Measurements from ENCODE around the gene RIN3. TPM values are rescaled to one million over a fixed set of nuclear protein-coding genes. Genes with fewer than 3 reads are reported as not detected.

RIN3 gene
- total RNA-seq, 1 donor from 2014 or later = 28.0 TPM

GRCh38 chr14:92573761-92574498 lies 60.3 kb downstream of the RIN3 start:
- H3K9me3 Mint-ChIP-seq (ENCODE audit: unreplicated experiment) = no peaks in the 10 kb centered on the region
- Histone ChIP-seq H3K4me3 (ENCODE audit: insufficient read depth, low read depth, low read length) (no peak overlapping the region), H3K4me1 (ENCODE audit: insufficient read depth, low read length) (no peaks in the 10 kb centered on the region), H3K36me3 (ENCODE audit: insufficient read depth, low read length) (no peaks in the 10 kb centered on the region), H4K20me1 (ENCODE audit: insufficient read depth, low read length) (peaks cover 19% of the 10 kb centered on the region), H3K9me3 (ENCODE audit: insufficient read depth, low read depth, low read length) (no peaks in the 10 kb centered on the region), H3K27ac (ENCODE audit: low read depth, low read length) (no peak overlapping the region), H3K4me2 (ENCODE audit: low read length) (no peak overlapping the region), H3K9ac (ENCODE audit: low read length) (no peak overlapping the region), H2AFZ (ENCODE audit: low read depth, low read length) (no peak overlapping the region), H3K27me3 (ENCODE audit: insufficient read depth, low read length) (no peaks in the 10 kb centered on the region), H3K79me2 (ENCODE audit: insufficient read depth, low read length) (no peaks in the 10 kb centered on the region)
- no peak overlapping the region for H3K4me3 Mint-ChIP-seq (ENCODE audit: unreplicated experiment)
- FAIRE-seq (no peak), DNase-seq (ENCODE audit: low read depth) (no peak)
- H3K27ac Mint-ChIP-seq (ENCODE audit: unreplicated experiment) = no peak overlapping the region
- no peaks in the 10 kb centered on the region for H3K27me3 Mint-ChIP-seq (ENCODE audit: low read depth, unreplicated experiment)
- no peak for TF ChIP-seq CTCF (IDR thresholded peaks at IDR 0.05; ENCODE audit: insufficient read depth, low read depth, low read length)
- no peak for TF ChIP-seq EZH2 (IDR thresholded peaks at IDR 0.05; ENCODE audit: insufficient read depth, low read length)
- H3K4me1 Mint-ChIP-seq (ENCODE audit: low read depth, unreplicated experiment) = peaks cover 2% of the 10 kb centered on the region
- H3K36me3 Mint-ChIP-seq (ENCODE audit: low read depth, unreplicated experiment) = peaks cover 33% of the 10 kb centered on the region

- Histone ChIP-seq H3K27me3 (ENCODE audit: insufficient read depth, low read length) (no peaks in the 10 kb centered on the region), H3K79me2 (ENCODE audit: insufficient read depth, low read length) (no peaks in the 10 kb centered on the region), H3K4me2 (ENCODE audit: low read length) (no peak overlapping the region), H3K9me3 (ENCODE audit: insufficient read depth, low read depth, low read length) (no peaks in the 10 kb centered on the region), H3K4me1 (ENCODE audit: insufficient read depth, low read length) (no peaks in the 10 kb centered on the region), H2AFZ (ENCODE audit: low read depth, low read length) (no peak overlapping the region), H3K4me3 (ENCODE audit: insufficient read depth, low read depth, low read length) (no peak overlapping the region), H4K20me1 (ENCODE audit: insufficient read depth, low read length) (peaks cover 19% of the 10 kb centered on the region), H3K9ac (ENCODE audit: low read length) (no peak overlapping the region), H3K27ac (ENCODE audit: low read depth, low read length) (no peak overlapping the region), H3K36me3 (ENCODE audit: insufficient read depth, low read length) (no peaks in the 10 kb centered on the region)
- Mint-ChIP-seq H3K27me3 (ENCODE audit: low read depth, unreplicated experiment) (no peaks in the 10 kb centered on the region), H3K9me3 (ENCODE audit: unreplicated experiment) (no peaks in the 10 kb centered on the region), H3K4me3 (ENCODE audit: unreplicated experiment) (no peak overlapping the region), H3K36me3 (ENCODE audit: low read depth, unreplicated experiment) (peaks cover 38% of the 10 kb centered on the region), H3K27ac (ENCODE audit: unreplicated experiment) (no peak overlapping the region), H3K4me1 (ENCODE audit: low read depth, unreplicated experiment) (peaks cover 2% of the 10 kb centered on the region)
- no peak for FAIRE-seq
- no peak for TF ChIP-seq CTCF (IDR thresholded peaks at IDR 0.05; ENCODE audit: insufficient read depth, low read depth, low read length)
- TF ChIP-seq EZH2 (IDR thresholded peaks at IDR 0.05; ENCODE audit: insufficient read depth, low read length) = no peak
- DNase-seq (ENCODE audit: low read depth) = no peak
Observed at GRCh38 chr14:92575061-92575747, 61.6 kb downstream of the RIN3 start.

Data from astrocyte (in vitro differentiated cells and primary cell).